ENCODE results near the gene NPR1. TPM values are rescaled to one million over a fixed set of nuclear protein-coding genes. Genes with fewer than 3 reads are reported as not detected.

NPR1 gene
- total RNA-seq = under 1 TPM; under 0.01 TPM

DNA sequence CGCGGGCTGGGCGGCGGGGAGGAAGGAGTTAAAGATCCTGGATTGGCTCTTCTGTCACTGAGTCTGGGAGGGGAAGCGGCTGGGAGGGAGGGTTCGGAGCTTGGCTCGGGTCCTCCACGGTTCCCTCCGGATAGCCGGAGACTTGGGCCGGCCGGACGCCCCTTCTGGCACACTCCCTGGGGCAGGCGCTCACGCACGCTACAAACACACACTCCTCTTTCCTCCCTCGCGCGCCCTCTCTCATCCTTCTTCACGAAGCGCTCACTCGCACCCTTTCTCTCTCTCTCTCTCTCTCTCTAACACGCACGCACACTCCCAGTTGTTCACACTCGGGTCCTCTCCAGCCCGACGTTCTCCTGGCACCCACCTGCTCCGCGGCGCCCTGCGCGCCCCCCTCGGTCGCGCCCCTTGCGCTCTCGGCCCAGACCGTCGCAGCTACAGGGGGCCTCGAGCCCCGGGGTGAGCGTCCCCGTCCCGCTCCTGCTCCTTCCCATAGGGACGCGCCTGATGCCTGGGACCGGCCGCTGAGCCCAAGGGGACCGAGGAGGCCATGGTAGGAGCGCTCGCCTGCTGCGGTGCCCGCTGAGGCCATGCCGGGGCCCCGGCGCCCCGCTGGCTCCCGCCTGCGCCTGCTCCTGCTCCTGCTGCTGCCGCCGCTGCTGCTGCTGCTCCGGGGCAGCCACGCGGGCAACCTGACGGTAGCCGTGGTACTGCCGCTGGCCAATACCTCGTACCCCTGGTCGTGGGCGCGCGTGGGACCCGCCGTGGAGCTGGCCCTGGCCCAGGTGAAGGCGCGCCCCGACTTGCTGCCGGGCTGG, at the start of gene NPR1:
Gene NPR1 (plus strand): TSS at position 170 of the 818 bp plus-strand sequence. CDS start 421 bp downstream, at position 591.

DNA sequence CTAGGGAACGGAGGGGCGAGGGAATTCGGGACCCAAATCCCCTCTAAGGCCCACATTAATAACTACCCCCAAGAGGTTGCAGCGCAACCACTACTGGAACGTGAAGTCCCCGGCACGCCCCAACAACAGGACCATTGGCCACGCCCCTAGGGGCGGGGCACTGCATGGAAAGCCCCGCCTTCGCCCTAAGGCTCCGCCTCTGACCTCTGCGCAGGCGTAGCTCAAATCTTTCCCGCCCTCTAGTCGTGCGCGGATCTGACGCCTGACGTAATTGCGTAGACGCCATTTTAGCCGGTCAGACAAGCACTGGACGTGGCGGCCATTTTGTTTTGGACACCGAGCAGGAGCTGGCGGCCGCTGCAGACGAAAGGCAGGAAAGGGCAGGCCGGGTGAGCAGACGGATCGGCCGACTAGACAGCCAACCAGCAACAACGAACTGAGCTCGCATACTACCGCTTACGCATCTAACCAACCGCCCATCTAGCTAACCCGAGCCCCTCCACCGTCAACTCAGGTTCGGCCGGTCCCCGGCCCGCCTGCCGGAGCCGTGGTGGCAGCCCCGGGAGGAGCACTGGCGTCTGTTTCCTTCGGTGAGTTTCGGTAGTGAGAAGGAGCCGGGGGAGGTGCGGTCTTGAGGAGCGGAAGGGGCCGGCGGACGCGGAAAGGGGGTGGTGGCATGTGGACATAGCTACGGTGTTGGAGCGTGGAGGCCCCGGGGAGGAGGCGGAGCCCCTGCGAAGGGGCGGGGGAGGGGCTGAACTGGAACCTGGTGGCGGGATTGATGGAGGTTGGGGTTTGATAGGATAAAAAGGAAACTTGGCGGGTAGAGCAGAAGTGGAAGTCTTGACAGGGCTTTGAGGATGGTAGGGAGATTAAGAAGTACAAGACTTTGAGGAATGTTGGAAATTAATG, 44.5 kb upstream of the NPR1 start, which contains the start of gene CHTOP:
Gene CHTOP (plus strand): TSS at position 313 of the 912 bp plus-strand sequence. CDS start 2,523 bp downstream, outside the sequence.

DNA sequence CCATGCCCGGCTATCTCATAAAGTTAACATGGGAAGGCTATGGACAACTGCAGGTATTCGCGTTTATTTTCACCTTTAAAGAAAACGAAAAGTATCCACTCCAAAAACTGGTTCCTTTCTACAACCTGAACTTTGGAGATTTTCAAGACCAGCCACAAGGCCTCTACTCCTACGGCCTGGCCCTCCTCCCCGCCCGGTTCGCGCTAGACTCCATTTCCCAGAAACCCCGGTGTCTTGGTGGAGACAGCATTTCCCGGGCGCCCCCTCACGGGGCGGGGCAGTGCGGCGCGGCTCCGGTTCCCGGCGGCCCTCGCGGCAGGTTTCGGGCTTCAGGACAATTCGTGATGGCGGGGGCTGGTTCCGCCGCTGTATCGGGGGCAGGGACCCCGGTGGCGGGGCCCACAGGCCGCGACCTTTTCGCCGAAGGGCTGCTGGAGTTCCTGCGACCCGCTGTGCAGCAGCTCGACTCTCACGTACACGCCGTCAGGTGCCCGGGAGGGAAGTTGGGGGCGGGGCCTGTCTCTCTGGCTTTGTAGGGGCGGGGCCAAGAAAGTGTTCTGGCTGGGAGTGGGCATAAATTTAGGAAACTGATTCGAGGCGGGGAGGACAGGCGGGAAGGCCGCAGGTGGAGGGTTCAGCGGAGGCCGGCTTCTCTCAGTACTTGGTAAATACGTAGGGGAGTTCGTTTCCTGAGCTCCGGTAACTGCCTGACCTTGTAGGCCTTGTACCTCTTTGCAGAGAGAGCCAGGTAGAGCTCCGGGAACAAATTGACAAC, 19.9 kb upstream of the NPR1 start, which contains the start of gene SNAPIN:
Gene SNAPIN (plus strand): TSS at position 304 of the 775 bp plus-strand sequence. CDS start 41 bp downstream, at position 345.

DNA sequence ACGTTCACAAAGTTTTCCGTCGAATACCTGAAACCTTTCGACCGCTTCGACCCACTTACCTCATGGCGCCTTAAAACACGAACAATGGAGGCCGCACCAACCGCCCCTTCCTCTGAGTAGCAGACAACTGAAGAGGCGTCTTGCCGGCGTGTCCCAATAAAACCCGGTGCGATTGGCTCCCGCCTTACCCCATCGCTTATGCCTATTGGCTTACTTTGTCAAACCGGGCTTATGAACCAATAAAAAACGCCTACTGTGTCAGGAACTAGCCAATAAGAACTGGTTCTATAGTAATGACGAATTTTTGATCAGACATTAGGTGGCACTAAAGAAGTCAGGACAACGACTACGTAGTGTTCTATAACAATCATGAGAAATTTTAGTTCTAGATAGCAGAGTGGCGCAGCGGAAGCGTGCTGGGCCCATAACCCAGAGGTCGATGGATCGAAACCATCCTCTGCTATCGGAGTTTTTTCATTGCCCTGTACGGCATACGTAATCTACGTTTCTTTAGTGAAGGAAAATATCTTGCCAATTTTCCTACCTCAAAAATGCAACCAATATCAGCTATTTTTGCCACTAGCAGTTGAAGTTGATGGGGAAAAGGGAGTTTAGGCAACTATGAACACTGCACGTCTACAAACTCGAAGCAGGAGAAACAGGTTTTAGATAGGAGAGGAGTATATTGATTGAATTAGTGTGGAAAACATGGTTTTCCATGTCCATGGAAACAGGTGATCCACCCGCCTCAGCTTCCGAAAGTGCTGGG, 7.4 kb upstream of the NPR1 start, which contains the start of gene ILF2:
Gene ILF2 (minus strand): TSS at position 135 of the 769 bp plus-strand sequence. CDS start 71 bp downstream, at position 64.

DNA sequence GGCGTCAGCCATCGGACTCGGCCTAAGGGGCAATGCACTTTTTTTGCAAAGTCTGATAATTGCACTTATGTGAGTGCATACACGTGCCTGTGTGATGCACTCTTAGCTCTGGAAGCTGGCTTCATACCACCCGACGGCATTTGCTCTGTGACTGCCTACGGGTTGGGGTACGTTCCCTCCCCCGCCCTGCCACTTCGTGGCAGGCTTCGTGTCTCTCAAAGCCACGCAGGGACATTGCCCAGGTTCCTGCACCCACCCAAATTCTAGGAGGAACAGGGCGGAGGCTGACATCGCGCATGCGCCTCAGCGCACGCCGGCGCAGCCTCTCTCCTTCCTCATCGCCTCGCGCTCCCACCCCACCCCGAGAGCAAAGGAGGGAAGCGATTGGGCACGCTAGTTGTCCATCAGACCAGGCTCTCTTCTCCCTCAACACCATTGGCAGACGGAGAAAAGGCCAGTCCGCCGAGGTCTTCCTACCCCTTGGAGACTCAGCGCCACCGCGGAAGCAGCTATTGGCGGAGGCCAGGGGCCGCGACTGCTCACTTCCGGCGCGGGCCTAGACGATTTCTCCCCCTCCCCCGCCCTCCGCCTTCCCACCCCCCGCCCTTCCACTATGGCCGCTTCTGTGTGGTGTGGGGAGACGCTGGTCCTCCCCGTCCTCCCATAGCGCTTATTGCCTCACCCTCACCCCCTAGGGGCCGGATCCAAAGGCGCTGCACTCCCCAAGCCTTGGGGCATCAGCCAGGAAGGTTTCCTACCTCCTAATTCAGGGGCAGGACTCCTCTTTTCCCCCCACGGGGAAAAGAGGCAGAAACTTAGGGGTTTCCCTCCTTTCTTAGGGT, 49.2 kb downstream of the NPR1 start, which contains the start of gene INTS3:
Gene INTS3 (plus strand): TSS at position 588 of the 842 bp plus-strand sequence. CDS start 585 bp downstream, outside the sequence.

Small RNA genes lying within 50 kb of the gene (small RNA-seq; reads per million reads assigned to genes)
- gene MIR8083 (0 reads per million in 2 donors), gene RF00019 (0 reads per million in 2 donors), gene RN7SL372P (0 reads per million in 2 donors)

Other genes starting within 250 kb of the NPR1 start
- not detected for gene S100A7, start 218.0 kb upstream of the NPR1 start, total RNA-seq
- gene S100A6, start 142.7 kb upstream of the NPR1 start, total RNA-seq = 100 to 1,000 TPM; 336 to 430 TPM
- gene S100A5, start 137.8 kb upstream of the NPR1 start, total RNA-seq = not detected
- gene S100A4, start 132.9 kb upstream of the NPR1 start, total RNA-seq = 1 to 10 TPM in 1 of 2 donors, under 1 TPM in 1; 0.67 to 1.7 TPM
- 1 to 10 TPM in 1 of 2 donors, not detected in 1; 1.3 TPM for gene S100A3, start 129.4 kb upstream of the NPR1 start, total RNA-seq
- gene S100A2, start 112.8 kb upstream of the NPR1 start, total RNA-seq = 1 to 10 TPM in 1 of 2 donors, under 1 TPM in 1; 0.34 to 1.3 TPM
- gene S100A16, start 65.6 kb upstream of the NPR1 start, total RNA-seq = 10 to 100 TPM; 13.1 to 34.3 TPM
- not detected for gene S100A14, start 62.4 kb upstream of the NPR1 start, total RNA-seq
- 10 to 100 TPM; 42.7 to 63.3 TPM for gene S100A13, start 51.2 kb upstream of the NPR1 start, total RNA-seq
- gene S100A1, start 50.3 kb upstream of the NPR1 start, total RNA-seq = 1 to 10 TPM; 1.7 to 4.1 TPM
- 10 to 100 TPM; 27.2 to 37.0 TPM for gene CHTOP, start 44.6 kb upstream of the NPR1 start, total RNA-seq
- gene SNAPIN, start 20.0 kb upstream of the NPR1 start, total RNA-seq = 10 to 100 TPM; 46.8 to 53.6 TPM
- 100 to 1,000 TPM; 137 to 213 TPM for gene ILF2, start 7.7 kb upstream of the NPR1 start, total RNA-seq
- 10 to 100 TPM; 41.0 to 44.0 TPM for gene INTS3, start 49.4 kb downstream of the NPR1 start, total RNA-seq
- gene SLC27A3, start 96.7 kb downstream of the NPR1 start, total RNA-seq = 10 to 100 TPM; 27.2 to 59.3 TPM
- 10 to 100 TPM; 12.7 TPM for gene GATAD2B, start 244.3 kb downstream of the NPR1 start, total RNA-seq

All from melanocyte of skin (primary cell).